Measurements from ENCODE around the gene STRIP1.

The STRIP1 gene

DNA sequence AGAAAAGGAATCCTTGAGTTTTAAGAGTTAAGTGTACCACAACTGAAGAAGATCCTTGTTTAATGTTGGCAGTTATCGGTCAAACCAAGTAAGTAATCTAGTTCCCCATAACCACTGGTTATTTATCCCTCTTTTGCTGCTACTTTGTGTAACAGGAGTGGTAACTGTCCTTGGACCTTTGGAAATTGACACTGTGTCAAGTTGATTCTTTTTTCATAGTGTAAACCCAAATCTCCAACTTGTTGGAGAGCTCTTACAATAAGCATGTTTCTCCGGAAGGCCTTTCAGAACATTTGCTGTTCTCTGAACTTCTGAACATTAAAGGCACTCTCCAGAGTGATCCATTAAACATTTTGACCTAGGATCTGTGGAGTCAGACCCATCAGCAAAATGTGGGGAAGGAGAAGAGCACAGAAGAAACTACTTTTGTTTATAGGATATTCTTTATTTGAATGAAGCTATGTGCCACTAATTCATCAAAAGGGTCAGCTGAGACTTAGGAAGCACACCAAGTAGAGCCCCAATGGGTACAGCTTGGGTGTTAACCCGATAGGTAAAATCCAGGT lies 46.0 kb upstream of the STRIP1 start:
- H3K14ac ChIP-seq (ENCODE audit: low read length in 2 of 2), result no peak overlapping the region
- no peak overlapping the region for H3K4ac ChIP-seq (ENCODE audit: low read depth in 1 of 2, low read length in 2 of 2)
- H4K8ac ChIP-seq (ENCODE audit: low read length), result no peak overlapping the region
- peaks cover 3 to 34% of the 10 kb centered on the region in 2 experiments for H3K36me3 ChIP-seq (ENCODE audit: control insufficient read depth in 1 of 2, insufficient read depth in 2 of 2, low read depth in 1 of 2, low read length in 2 of 2)
- H2BK120ac ChIP-seq (ENCODE audit: low read depth, low read length), result no peak overlapping the region
- no peak overlapping the region for H2BK5ac ChIP-seq (ENCODE audit: low read depth, low read length, poor library complexity, severe bottlenecking)
- no peak overlapping the region for H3K4me2 ChIP-seq (ENCODE audit: low read length, poor library complexity, severe bottlenecking)
- no peak overlapping the region for H2AFZ ChIP-seq (ENCODE audit: low read depth, low read length)
- H2AK5ac ChIP-seq (ENCODE audit: low read length, severe bottlenecking), result no peak overlapping the region
- H3K4me3 ChIP-seq (ENCODE audit: insufficient read depth in 1 of 2, low read depth in 1 of 2, low read length in 2 of 2), result no peak overlapping the region
- H3K27me3 ChIP-seq (ENCODE audit: control insufficient read depth in 1 of 2, insufficient read depth in 1 of 2, low read length in 2 of 2), result no peaks in the 10 kb centered on the region
- H4K91ac ChIP-seq (ENCODE audit: low read length), result no peak overlapping the region
- no peak overlapping the region for H2BK12ac ChIP-seq (ENCODE audit: low read length in 2 of 2)
- H3K9me3 ChIP-seq (ENCODE audit: control insufficient read depth, low read length), result no peaks in the 10 kb centered on the region
- peaks cover 14% of the 10 kb centered on the region for H3K79me1 ChIP-seq (replicated peaks; ENCODE audit: low read length, poor library complexity, severe bottlenecking)
- H3K23ac ChIP-seq (ENCODE audit: low read length in 2 of 2), result no peak overlapping the region
- peaks cover 6% of the 10 kb centered on the region for H3K4me1 ChIP-seq (ENCODE audit: control insufficient read depth, insufficient read depth, low read depth, low read length)
- H3K9ac ChIP-seq (ENCODE audit: low read length), result no peak overlapping the region
- no peak overlapping the region for H3K18ac ChIP-seq (ENCODE audit: low read depth in 1 of 2, low read length in 2 of 2)
- no peak overlapping the region for H3K27ac ChIP-seq (ENCODE audit: low read length, poor library complexity, severe bottlenecking)
- no peak for DNase-seq
- H2BK15ac ChIP-seq (ENCODE audit: low read depth, poor library complexity, severe bottlenecking), result no peak overlapping the region
- 100% methylated on average over 2 of the region's 3 CpGs for WGBS

DNA sequence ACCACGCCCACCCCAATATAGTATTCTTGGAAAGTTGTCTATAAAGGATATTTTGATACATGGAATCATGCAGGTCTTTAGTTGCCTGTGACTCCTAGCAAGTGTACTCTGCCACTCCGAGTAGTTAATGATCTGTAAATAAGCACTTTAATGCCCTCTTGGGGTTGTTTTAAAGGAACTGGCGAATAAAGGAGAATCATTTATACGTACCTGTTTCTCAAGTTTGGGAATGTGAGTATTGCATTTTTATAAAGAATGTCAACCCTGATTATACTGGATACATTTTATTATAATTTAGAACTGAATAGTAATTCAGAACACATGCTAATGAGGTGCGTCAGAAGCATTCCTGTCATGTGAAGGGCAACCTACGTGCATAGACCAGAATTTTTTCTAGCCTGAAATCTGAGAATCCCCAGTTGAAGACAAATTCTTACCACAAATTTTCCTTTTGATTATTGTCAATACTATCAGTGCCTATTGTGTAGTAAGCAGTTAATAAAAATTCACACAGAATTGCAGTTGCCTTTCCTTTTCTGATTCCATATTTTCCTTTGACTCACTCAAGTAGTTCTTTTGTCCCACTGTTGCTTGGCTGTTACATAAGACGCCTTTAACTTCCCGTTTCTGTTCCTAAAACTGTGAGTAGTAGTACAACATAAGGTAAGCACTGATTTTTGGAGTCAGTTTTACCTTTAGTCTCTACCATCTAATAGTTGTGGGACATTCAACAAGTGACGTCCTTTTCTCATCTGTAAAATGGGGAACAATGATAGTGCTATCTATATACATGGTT lies 44.7 kb upstream of the STRIP1 start:
- Histone ChIP-seq H3K23ac (ENCODE audit: low read length in 2 of 2) (no peak overlapping the region), H3K36me3 (ENCODE audit: control insufficient read depth in 1 of 2, insufficient read depth in 2 of 2, low read depth in 1 of 2, low read length in 2 of 2) (peaks cover 3 to 34% of the 10 kb centered on the region in 2 experiments), H3K79me1 (replicated peaks; ENCODE audit: low read length, poor library complexity, severe bottlenecking) (peaks cover 18% of the 10 kb centered on the region), H2BK12ac (ENCODE audit: low read length in 2 of 2) (no peak overlapping the region), H3K27ac (ENCODE audit: low read length, poor library complexity, severe bottlenecking) (no peak overlapping the region), H2BK15ac (ENCODE audit: low read depth, poor library complexity, severe bottlenecking) (no peak overlapping the region), H2BK5ac (ENCODE audit: low read depth, low read length, poor library complexity, severe bottlenecking) (no peak overlapping the region), H3K9ac (ENCODE audit: low read length) (no peak overlapping the region), H3K4me2 (ENCODE audit: low read length, poor library complexity, severe bottlenecking) (no peak overlapping the region), H3K9me3 (ENCODE audit: control insufficient read depth, low read length) (no peaks in the 10 kb centered on the region), H3K4me3 (ENCODE audit: insufficient read depth in 1 of 2, low read depth in 1 of 2, low read length in 2 of 2) (no peak overlapping the region), H4K91ac (ENCODE audit: low read length) (no peak overlapping the region), H3K4me1 (ENCODE audit: control insufficient read depth, insufficient read depth, low read depth, low read length) (no peaks in the 10 kb centered on the region), H2AK5ac (ENCODE audit: low read length, severe bottlenecking) (no peak overlapping the region), H2AFZ (ENCODE audit: low read depth, low read length) (no peak overlapping the region), H3K27me3 (ENCODE audit: control insufficient read depth in 1 of 2, insufficient read depth in 1 of 2, low read length in 2 of 2) (no peaks in the 10 kb centered on the region), H3K14ac (ENCODE audit: low read length in 2 of 2) (no peak overlapping the region), H2BK120ac (ENCODE audit: low read depth, low read length) (no peak overlapping the region), H3K18ac (ENCODE audit: low read depth in 1 of 2, low read length in 2 of 2) (no peak overlapping the region), H3K4ac (ENCODE audit: low read depth in 1 of 2, low read length in 2 of 2) (no peak overlapping the region), H4K8ac (ENCODE audit: low read length) (no peak overlapping the region)
- 98% methylated on average over 4 of the region's 9 CpGs for WGBS
- no peak for DNase-seq

DNA sequence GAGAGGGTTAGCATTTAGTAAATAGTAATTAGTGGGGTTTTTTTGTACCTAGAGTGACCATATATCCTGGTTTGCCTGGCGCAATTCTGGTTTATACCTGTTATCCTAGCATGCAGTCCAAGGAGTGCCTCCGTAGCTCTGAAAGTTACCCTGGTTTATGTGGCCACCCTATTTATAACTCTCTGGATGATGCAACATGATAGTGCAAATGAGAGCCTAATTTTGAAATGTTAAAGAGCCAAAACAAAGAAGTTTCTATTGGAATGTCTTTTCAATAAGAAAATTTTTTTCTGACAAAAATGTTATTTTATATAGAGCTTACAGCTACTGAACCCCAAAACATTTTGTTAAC lies 44.1 kb upstream of the STRIP1 start:
- 96% methylated on average over 2 of the region's 2 CpGs for WGBS
- H4K91ac ChIP-seq (ENCODE audit: low read length), result no peak overlapping the region
- no peak overlapping the region for H3K9ac ChIP-seq (ENCODE audit: low read length)
- H2AFZ ChIP-seq (ENCODE audit: low read depth, low read length), result no peak overlapping the region
- no peak overlapping the region for H3K4me2 ChIP-seq (ENCODE audit: low read length, poor library complexity, severe bottlenecking)
- no peak overlapping the region for H4K8ac ChIP-seq (ENCODE audit: low read length)
- H3K14ac ChIP-seq (ENCODE audit: low read length in 2 of 2), result no peak overlapping the region
- H3K4ac ChIP-seq (ENCODE audit: low read depth in 1 of 2, low read length in 2 of 2), result no peak overlapping the region
- no peak overlapping the region for H2AK5ac ChIP-seq (ENCODE audit: low read length, severe bottlenecking)
- H3K4me1 ChIP-seq (ENCODE audit: control insufficient read depth, insufficient read depth, low read depth, low read length), result no peaks in the 10 kb centered on the region
- no peak overlapping the region for H3K18ac ChIP-seq (ENCODE audit: low read depth in 1 of 2, low read length in 2 of 2)
- no peak overlapping the region for H3K27ac ChIP-seq (ENCODE audit: low read length, poor library complexity, severe bottlenecking)
- no peaks in the 10 kb centered on the region for H3K27me3 ChIP-seq (ENCODE audit: control insufficient read depth in 1 of 2, insufficient read depth in 1 of 2, low read length in 2 of 2)
- H2BK12ac ChIP-seq (ENCODE audit: low read length in 2 of 2), result no peak overlapping the region
- no peak overlapping the region for H3K4me3 ChIP-seq (ENCODE audit: insufficient read depth in 1 of 2, low read depth in 1 of 2, low read length in 2 of 2)
- H2BK120ac ChIP-seq (ENCODE audit: low read depth, low read length), result no peak overlapping the region
- H3K9me3 ChIP-seq (ENCODE audit: control insufficient read depth, low read length), result no peaks in the 10 kb centered on the region
- H2BK15ac ChIP-seq (ENCODE audit: low read depth, poor library complexity, severe bottlenecking), result no peak overlapping the region
- peaks cover 24% of the 10 kb centered on the region for H3K79me1 ChIP-seq (replicated peaks; ENCODE audit: low read length, poor library complexity, severe bottlenecking)
- no peak overlapping the region for H3K23ac ChIP-seq (ENCODE audit: low read length in 2 of 2)
- DNase-seq, result no peak
- H3K36me3 ChIP-seq (ENCODE audit: control insufficient read depth in 1 of 2, insufficient read depth in 2 of 2, low read depth in 1 of 2, low read length in 2 of 2), result peaks cover 3 to 34% of the 10 kb centered on the region in 2 experiments
- H2BK5ac ChIP-seq (ENCODE audit: low read depth, low read length, poor library complexity, severe bottlenecking), result no peak overlapping the region

DNA sequence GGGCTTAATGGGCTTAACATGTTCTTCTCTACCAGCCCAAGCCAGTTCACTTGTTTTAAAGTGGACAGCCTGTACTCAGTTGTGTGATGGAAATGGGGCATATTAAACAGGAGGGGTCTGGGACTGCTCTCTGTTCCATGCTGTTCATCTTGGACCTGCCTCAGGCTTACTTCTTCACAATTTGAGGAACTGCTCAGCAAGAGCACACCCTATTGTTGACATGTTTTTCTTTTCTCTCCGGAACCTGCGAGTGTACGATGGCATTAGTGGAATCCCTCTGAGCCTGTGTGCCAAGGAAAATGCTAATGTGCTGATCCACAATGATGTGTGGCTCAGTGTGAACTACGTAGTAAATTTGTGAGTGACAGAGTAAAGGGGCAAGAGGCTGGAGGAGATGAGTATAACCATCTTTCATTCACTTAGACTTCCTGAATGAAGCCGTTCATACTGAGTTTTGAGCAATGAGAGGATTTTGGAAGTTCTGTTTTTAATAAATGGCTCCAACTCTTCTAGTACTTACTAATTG lies 43.0 kb upstream of the STRIP1 start:
- 100% methylated on average over 4 of the region's 5 CpGs for WGBS
- Histone ChIP-seq H3K27me3 (ENCODE audit: control insufficient read depth in 1 of 2, insufficient read depth in 1 of 2, low read length in 2 of 2) (no peaks in the 10 kb centered on the region), H3K4me2 (ENCODE audit: low read length, poor library complexity, severe bottlenecking) (no peak overlapping the region), H3K18ac (ENCODE audit: low read depth in 1 of 2, low read length in 2 of 2) (no peak overlapping the region), H2AFZ (ENCODE audit: low read depth, low read length) (no peak overlapping the region), H3K4me1 (ENCODE audit: control insufficient read depth, insufficient read depth, low read depth, low read length) (no peaks in the 10 kb centered on the region), H2BK120ac (ENCODE audit: low read depth, low read length) (no peak overlapping the region), H2BK5ac (ENCODE audit: low read depth, low read length, poor library complexity, severe bottlenecking) (no peak overlapping the region), H2BK12ac (ENCODE audit: low read length in 2 of 2) (no peak overlapping the region), H3K4me3 (ENCODE audit: insufficient read depth in 1 of 2, low read depth in 1 of 2, low read length in 2 of 2) (no peak overlapping the region), H4K8ac (ENCODE audit: low read length) (no peak overlapping the region), H3K36me3 (ENCODE audit: control insufficient read depth in 1 of 2, insufficient read depth in 2 of 2, low read depth in 1 of 2, low read length in 2 of 2) (peaks cover 6 to 44% of the 10 kb centered on the region in 2 experiments), H3K4ac (ENCODE audit: low read depth in 1 of 2, low read length in 2 of 2) (no peak overlapping the region), H3K27ac (ENCODE audit: low read length, poor library complexity, severe bottlenecking) (no peak overlapping the region), H3K79me1 (replicated peaks; ENCODE audit: low read length, poor library complexity, severe bottlenecking) (peaks cover 27% of the 10 kb centered on the region), H3K9ac (ENCODE audit: low read length) (no peak overlapping the region), H3K23ac (ENCODE audit: low read length in 2 of 2) (no peak overlapping the region), H3K14ac (ENCODE audit: low read length in 2 of 2) (no peak overlapping the region), H2AK5ac (ENCODE audit: low read length, severe bottlenecking) (no peak overlapping the region), H3K9me3 (ENCODE audit: control insufficient read depth, low read length) (no peaks in the 10 kb centered on the region), H4K91ac (ENCODE audit: low read length) (no peak overlapping the region), H2BK15ac (ENCODE audit: low read depth, poor library complexity, severe bottlenecking) (no peak overlapping the region)
- DNase-seq, result no peak

Data from mesenchymal stem cell (in vitro differentiated cells and primary cell).